Measurements from ENCODE around the gene UBE2E3. TPM values are rescaled to one million over a fixed set of nuclear protein-coding genes. Genes with fewer than 3 reads are reported as not detected.

UBE2E3 gene
- total and polyA plus RNA-seq, 8 donors, result 21.1 to 42.7 (median 31.2) TPM

DNA sequence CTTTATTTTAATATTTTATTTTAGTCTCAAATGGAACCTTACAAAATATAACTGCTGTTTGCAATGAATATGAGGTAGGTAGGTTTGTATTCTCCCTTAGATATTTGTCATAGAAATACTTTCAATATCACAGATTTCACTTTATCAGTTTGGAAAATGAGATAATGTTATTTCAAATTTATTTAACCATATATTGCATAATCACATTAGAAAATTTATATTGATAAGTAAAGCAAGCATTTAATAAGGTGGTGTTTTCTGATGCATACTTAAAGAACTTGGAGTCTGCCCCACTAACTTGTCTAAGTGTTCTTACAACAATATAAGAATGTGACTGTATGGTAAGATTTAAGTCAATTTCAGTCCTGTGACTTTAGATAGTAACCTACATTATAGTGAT is 85.1 kb downstream of the UBE2E3 start:
- Histone ChIP-seq H3K27me3 (no peaks in the 10 kb centered on the region), H3K4me3 (no peak overlapping the region), H3K4me1 (peaks cover 0 to 11% (median 11%) of the 10 kb centered on the region in 3 donors), H3K27ac (no peak overlapping the region), H3K36me3 (no peaks in the 10 kb centered on the region), H3K9me3 (no peaks in the 10 kb centered on the region)
- no peak for DNase-seq
- intact Hi-C loops (cut with DNase I), result no loop called here
- TF ChIP-seq, protein P1, sequence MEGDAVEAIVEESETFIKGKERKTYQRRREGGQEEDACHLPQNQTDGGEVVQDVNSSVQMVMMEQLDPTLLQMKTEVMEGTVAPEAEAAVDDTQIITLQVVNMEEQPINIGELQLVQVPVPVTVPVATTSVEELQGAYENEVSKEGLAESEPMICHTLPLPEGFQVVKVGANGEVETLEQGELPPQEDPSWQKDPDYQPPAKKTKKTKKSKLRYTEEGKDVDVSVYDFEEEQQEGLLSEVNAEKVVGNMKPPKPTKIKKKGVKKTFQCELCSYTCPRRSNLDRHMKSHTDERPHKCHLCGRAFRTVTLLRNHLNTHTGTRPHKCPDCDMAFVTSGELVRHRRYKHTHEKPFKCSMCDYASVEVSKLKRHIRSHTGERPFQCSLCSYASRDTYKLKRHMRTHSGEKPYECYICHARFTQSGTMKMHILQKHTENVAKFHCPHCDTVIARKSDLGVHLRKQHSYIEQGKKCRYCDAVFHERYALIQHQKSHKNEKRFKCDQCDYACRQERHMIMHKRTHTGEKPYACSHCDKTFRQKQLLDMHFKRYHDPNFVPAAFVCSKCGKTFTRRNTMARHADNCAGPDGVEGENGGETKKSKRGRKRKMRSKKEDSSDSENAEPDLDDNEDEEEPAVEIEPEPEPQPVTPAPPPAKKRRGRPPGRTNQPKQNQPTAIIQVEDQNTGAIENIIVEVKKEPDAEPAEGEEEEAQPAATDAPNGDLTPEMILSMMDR (IDR thresholded peaks at IDR 0.05), result no peak
- no peak for FAIRE-seq
- no peak for ATAC-seq

DNA sequence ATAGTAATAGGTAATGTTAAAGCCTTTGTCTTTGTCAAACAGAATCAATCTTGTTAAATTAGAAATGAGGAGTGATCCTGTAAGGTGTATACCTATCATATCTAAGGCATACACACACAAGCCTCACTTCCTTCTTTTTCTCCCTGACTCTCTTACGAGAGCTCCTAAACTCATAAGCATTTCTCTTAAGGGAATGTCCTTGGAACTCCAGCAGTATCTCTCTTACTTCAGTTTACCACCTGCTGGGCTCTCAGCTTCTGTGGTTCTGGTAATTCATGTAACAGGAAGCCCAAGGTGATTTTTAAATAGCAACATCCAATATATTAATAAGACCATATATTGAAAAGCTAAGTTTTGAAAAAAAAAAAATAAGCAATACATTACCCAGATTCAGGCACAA is 85.9 kb downstream of the UBE2E3 start:
- Histone ChIP-seq H3K9me3 (no peaks in the 10 kb centered on the region), H3K27ac (no peak overlapping the region), H3K36me3 (no peaks in the 10 kb centered on the region), H3K4me3 (no peak overlapping the region), H3K4me1 (peaks cover 0 to 14% (median 11%) of the 10 kb centered on the region in 3 donors), H3K27me3 (no peaks in the 10 kb centered on the region)
- WGBS, 2 donors, result 37 to 45% methylated on average over 1 of the region's 1 CpG
- no peak for FAIRE-seq
- intact Hi-C loops (cut with DNase I), result no loop called here
- DNase-seq, result peak in 2 of 6 donors; percentile 19
- peak; percentile 67 to 92 (median 78) for ATAC-seq
- TF ChIP-seq, protein P1 (IDR thresholded peaks at IDR 0.05), result no peak

DNA sequence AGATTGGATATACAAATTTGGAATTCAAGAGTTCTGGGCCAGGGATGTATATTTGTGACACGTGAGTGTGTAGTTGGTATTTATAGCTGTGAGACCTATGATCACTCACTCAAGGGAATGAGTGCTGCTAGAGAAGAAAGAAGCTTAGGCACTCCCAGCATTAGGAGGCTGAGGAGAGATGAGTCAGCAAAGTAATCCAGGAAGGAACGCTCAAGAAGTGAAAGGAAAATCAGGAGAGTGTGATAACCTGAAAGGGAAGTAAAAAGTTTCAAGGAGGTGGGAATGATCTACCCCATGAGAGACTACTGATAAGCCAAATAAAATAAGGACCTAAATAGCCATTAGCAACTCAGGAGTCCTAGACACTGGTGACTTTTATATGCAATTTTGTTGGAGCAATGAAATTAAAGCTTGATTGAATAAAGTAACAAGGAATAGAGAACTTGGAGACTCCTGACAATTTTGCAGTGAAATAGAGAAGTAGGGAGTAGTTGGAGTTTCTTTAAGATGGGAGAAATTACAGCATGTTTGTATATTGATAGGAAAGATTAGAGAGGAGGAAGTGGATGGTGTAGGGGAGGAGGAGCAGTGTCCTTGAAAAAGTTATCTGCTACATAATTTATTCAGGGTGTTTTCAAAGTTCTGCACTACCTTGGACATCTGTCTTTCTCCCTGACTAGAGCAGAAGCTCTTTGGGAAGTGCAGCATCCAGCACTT is 89.9 kb downstream of the UBE2E3 start:
- no peak overlapping the region for H3K27ac ChIP-seq
- DNase-seq (no peak), FAIRE-seq (no peak), ATAC-seq (peak in 3 of 4 donors; percentile 50 to 57 (median 52))
- no peaks in the 10 kb centered on the region for H3K36me3 ChIP-seq
- intact Hi-C loops (cut with DNase I), result no loop called here
- H3K9me3 ChIP-seq, result no peaks in the 10 kb centered on the region
- WGBS, 2 donors, result 72 to 83% methylated on average over 2 of the region's 2 CpGs
- TF ChIP-seq, protein P1 (IDR thresholded peaks at IDR 0.05), result no peak
- H3K4me1 ChIP-seq, result peaks cover 0 to 14% (median 11%) of the 10 kb centered on the region in 3 donors
- no peaks in the 10 kb centered on the region for H3K27me3 ChIP-seq
- H3K4me3 ChIP-seq, result no peak overlapping the region

DNA sequence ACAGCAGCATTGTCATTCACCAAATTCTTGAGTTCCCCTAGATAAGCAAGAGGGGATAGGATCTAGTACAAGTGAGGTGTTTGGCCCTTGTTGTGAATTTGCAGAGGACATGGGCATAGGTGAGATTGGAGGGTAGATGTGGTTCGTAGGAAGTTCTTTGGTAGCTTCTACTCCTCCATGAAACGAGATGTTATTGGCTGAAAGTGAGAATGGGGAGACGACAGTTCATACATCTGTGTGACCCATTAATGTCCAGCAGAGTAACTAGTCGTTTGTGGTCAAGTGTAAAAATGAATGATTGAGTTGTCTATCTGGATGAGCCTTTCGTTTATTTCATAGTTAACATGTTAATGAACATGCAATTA is 90.4 kb downstream of the UBE2E3 start:
- 87 to 90% methylated on average over 5 of the region's 5 CpGs for WGBS, 2 donors
- Histone ChIP-seq H3K9me3 (no peaks in the 10 kb centered on the region), H3K27me3 (no peaks in the 10 kb centered on the region), H3K36me3 (no peaks in the 10 kb centered on the region), H3K4me1 (peaks cover 0 to 14% (median 11%) of the 10 kb centered on the region in 3 donors), H3K4me3 (no peak overlapping the region), H3K27ac (no peak overlapping the region)
- no peak for DNase-seq
- ATAC-seq, result no peak
- intact Hi-C loops (cut with DNase I), result no loop called here
- TF ChIP-seq, protein P1 (IDR thresholded peaks at IDR 0.05), result no peak
- FAIRE-seq, result no peak

DNA sequence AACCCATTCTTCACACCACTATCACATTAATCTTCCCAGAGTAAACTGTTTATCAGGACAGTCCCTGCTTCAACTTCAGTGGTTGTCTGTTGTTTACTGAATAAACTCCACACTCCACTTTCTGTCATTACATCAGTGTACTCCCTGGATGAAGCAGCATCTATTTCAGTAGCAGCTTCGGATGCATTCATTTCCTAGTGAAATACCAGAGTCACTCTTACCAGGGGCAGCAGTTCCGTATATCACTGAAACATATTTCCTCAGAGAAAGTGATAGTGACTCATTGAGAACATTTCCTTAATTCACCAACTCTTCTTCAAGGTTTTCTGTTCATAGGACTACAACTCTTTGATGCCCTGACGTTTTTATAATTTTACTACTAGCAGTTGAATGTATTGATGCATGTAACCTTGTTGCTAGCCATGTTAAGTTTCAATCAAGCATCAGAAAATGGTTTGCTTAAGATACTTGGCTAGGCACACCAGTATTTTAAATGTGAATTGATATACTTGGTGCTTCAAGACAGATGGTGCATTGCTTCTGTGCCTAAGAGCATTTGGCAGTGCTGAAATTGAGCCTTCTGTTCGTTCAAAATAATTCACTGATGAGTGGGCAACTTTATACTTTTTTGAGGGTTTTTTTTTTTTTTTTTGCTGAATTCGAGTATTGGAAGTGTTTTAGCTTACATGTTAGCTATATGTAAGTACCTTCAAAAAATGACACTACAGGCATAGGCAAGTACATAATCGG is 92.3 kb downstream of the UBE2E3 start:
- no peak for ATAC-seq

More for the DNA sequence above, 92.3 kb downstream of the UBE2E3 start:
- Histone ChIP-seq H3K4me3 (no peak overlapping the region), H3K27me3 (no peaks in the 10 kb centered on the region), H3K36me3 (no peaks in the 10 kb centered on the region), H3K9me3 (no peaks in the 10 kb centered on the region), H3K27ac (no peak overlapping the region), H3K4me1 (peaks cover 0 to 6% (median 0%) of the 10 kb centered on the region in 3 donors)
- FAIRE-seq (no peak), DNase-seq (no peak)
- 73 to 82% methylated on average over 6 of the region's 6 CpGs for WGBS, 2 donors
- intact Hi-C loops (cut with DNase I), result no loop called here
- TF ChIP-seq, protein P1 (IDR thresholded peaks at IDR 0.05), result no peak

All from pancreas (tissue), 10 donors.